ENCODE results near the gene DDIT4.

- TF ChIP-seq ZNF8 (CRISPR knock-in tag; IDR thresholded peaks at IDR 0.05) (no peak), PPARA (CRISPR knock-in tag; IDR thresholded peaks at IDR 0.05; ENCODE audit: borderline replicate concordance) (no peak), ZFP30 (CRISPR knock-in tag; IDR thresholded peaks at IDR 0.05) (no peak), OSR1 (CRISPR knock-in tag; IDR thresholded peaks at IDR 0.05) (no peak), CREB5 (CRISPR knock-in tag; IDR thresholded peaks at IDR 0.05; ENCODE audit: low read depth) (no peak), BACH2 (CRISPR knock-in tag; IDR thresholded peaks at IDR 0.05; ENCODE audit: borderline replicate concordance) (no peak)
Measured at GRCh38 chr10:72228318-72228751, 45.4 kb upstream of the DDIT4 start.

Measured in SK-N-SH treated with all-trans-retinoic acid at 6 μM for 48 hours (cell line).